DMS153 treated with DMSO at 0.1 percent for 48 hours (cell line): ENCODE results near the gene NOSTRIN.
A peak's percentile ranks its signal among the peaks of the same experiment; 100 is the strongest.
"Not testable (repeated sequence)": the region's sequence is repeated elsewhere in the genome, so short reads cannot be mapped to it uniquely, and the experiment has no call there.

Source experiments
- DNase-seq: peaks from one replicate; lab custom pipeline; 2025; ENCODE audit not compliant: unreplicated experiment; lab: John Stamatoyannopoulos, UW

The NOSTRIN gene

GRCh38 chr2:168801961-168802858 lies at the start of gene NOSTRIN:
TSS of gene NOSTRIN (plus strand) at chr2:168802637. CDS start at chr2:168802647, 10 bp downstream.
- DNase-seq: no peak

DNA sequence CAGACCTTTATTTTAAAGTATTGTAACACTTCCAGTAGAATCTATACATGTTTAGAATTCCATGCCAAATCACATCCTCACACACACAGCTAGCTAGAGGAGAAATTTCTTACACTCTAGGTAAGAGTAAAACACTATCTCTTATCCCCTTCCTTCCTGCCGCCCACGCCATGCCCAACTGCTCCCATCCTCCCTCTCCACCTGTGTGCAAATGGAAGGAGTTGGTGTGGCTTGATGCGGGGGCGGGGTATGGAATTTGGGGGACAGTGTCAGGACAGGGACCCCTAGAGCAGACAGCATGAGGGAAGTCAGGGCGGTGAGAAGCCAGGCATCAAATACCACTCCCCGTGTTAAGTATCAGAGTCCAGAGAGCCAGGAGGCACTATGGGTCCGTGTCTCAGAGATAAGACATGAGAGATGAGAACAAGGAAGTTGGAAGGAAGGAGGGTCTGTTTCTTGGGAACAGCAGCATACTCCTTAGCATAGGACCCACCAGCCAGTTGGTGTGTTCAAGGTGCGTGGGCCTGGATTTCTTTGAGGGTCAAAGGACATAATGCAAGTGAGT lies 48.6 kb upstream of the NOSTRIN start:
- DNase-seq: no peak

DNA sequence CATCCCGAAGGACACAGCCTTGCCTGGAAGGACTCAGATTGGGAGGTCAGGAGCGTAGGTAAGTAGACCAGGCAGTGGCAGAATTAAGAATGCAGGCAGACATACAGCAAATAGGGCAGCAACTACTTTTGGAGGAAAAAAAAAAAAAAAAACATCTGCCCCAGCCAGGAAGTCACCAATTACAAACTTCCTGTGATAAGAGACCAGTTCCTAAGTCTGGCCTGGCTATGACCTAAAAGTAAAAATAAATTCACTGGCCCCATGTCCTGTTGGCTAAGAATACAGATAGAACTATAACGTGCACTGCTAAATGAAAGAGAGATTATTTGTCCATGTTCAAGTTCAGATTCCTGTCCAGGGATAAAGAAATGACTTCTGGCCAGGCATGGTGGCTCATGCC lies 45.2 kb upstream of the NOSTRIN start:
- DNase-seq: no peak

- DNase-seq: peak; percentile 27
Observed at GRCh38 chr2:168758970-168759820, 43.2 kb upstream of the NOSTRIN start.

DNA sequence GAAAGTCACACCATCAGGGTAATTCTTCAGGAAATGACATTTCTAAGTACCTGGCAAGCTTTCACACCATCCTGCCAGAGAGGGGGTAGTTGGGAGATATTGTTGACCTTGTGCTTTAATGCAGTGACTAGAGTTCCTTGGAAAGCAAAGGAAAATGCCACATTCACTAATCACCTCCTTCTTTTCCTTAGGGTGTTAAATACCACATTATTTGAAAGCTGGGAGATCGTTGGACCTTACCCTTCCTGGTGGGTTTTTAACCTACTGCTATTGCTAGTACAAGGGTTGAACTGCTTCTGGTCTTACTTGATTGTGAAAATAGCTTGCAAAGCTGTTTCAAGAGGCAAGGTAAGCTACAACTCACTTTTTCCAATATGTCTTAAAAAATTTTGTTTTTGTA lies 37.0 kb upstream of the NOSTRIN start:
- DNase-seq: no peak

- no peak for DNase-seq
Observed at GRCh38 chr2:168766600-168766999, 35.8 kb upstream of the NOSTRIN start.

DNA sequence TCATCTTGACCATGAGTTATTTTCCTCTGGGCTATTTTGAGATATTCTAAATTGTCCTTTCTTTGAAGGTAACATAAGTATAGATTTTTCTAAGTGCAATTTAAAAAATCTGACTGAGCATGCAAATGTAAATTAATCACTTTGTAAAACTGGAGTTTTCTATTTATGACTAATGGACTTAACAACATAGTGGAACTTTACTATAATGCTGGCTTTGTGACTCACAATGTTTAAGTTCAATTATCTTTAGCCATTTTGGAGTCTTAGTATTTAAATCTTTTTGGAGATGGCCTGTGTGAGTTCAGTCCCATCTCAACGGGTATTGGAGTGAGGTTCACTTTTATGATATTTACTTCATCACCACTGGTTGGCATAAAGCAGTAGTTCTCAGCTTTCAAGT lies 35.2 kb upstream of the NOSTRIN start:
- DNase-seq: no peak

DNA sequence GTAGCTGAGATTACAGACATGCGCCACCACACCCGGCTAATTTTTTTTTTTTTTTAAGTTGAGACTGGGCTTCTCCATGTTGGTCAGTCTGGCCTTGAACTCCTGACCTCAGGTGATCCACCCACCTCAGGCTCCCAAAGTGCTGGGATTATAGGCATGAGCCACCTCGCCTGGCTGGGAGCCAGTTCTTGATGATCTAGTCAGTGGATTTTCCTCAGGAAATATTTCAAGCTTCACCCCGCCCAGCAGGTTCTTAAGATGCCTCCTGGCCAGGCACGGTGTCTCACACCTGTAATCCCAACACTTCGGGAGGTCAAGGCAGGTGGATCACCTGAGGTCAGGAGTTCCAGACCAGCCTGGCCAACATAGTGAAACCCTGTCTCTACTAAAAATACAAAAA lies 34.1 kb upstream of the NOSTRIN start:
- DNase-seq: not testable (repeated sequence)

DNA sequence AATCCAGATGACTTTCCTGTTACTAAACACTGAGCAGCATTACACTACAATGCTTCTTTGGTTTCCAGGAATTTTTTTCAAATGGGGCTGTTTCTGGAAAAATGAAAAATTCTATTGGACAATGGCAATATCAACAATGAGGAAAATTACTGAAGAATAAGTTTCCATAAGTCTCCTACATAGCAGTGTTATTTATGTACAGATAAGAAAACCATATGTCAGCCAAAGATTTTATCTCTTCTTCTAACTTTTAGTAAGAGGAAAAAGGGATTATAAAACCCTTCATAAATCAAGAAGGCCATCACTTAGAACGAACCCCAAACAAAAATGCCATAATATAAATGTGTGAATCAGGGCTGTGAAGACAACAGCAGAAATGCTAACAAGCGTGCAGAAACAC lies 31.6 kb upstream of the NOSTRIN start:
- DNase-seq: no peak

DNA sequence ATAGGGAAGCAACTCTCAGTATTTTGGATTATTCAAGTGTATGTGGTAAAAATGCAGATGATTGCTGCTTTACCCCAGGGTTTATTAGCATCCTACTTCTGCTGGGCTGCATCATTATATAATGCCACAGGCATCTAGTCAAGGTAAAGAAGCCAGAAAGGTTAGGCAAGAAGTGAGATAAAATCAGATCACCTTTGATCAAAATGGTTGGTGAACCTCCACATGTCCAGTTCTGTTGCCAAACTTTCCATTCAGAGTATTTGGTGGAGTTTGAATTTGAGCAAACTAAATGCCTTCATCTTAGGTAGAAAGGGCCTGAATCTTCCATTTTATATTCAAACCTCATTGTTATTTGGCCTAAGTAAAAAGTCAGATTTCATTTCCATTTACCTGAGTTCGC lies 29.7 kb upstream of the NOSTRIN start:
- DNase-seq: no peak

DNA sequence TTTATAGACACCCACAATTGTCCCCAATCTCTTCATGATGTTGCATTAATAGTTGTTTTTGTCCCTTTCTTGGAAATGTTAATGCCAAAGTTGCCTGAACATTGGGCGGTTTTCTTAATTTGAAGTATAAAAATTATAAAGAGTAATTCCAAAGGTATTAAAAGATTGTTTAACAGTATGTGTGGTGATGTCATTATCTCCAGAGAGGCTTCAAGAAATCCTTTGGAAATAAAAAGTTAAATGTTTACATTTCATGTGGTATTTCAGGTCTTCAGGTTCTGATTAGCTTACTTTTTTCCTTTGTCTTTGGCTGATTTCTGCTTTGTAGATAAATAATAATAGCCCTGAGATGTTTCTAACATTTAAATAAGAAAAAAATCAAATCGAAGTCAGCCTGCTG lies 29.3 kb upstream of the NOSTRIN start:
- no peak for DNase-seq

GRCh38 chr2:168773719-168774521 lies 28.5 kb upstream of the NOSTRIN start:
- peak; percentile 37 for DNase-seq

- no peak for DNase-seq
Observed at GRCh38 chr2:168775837-168776236, 26.6 kb upstream of the NOSTRIN start.

DNA sequence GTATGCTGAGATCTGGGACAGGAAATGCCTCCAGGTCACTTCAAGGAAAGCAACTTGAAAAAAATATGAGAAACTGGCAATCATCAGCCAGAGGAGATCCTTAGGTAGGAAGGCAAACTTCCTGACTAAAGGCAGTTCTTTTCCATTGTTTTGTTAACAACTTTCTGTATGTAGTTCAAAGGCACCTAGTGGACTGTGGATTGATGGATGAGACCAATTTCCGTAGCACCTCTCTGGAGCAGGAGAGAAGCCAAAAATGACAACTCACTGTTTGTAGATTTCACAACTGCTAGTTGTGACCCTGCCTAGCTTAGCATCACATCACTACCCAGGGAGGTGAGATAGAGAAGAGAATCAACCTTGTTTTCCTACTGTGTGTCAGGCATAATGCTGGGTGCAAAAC lies 21.8 kb upstream of the NOSTRIN start:
- DNase-seq: no peak

GRCh38 chr2:168781191-168781817 lies 21.1 kb upstream of the NOSTRIN start:
- no peak for DNase-seq

DNA sequence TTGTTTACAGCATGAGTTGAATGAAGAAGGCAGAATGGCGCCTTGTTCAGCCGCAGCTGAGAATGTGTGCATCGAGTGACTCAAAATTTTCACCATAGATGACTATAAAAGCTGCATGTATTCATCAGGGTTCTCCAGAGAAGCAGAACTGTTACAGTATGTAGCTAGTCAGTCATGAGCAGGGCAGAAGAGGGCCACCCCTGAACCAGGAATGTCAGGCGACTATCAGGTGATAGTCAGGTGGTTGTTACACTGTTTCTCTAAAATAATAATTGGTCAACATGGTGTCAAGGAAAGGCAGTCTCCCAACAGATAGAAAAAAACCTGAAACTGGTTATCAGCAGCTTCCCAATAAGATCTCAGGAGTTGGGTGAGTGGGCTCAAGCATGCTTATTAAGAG lies 20.2 kb upstream of the NOSTRIN start:
- DNase-seq: no peak

- no peak for DNase-seq
Observed at GRCh38 chr2:168784993-168785392, 17.4 kb upstream of the NOSTRIN start.

DNA sequence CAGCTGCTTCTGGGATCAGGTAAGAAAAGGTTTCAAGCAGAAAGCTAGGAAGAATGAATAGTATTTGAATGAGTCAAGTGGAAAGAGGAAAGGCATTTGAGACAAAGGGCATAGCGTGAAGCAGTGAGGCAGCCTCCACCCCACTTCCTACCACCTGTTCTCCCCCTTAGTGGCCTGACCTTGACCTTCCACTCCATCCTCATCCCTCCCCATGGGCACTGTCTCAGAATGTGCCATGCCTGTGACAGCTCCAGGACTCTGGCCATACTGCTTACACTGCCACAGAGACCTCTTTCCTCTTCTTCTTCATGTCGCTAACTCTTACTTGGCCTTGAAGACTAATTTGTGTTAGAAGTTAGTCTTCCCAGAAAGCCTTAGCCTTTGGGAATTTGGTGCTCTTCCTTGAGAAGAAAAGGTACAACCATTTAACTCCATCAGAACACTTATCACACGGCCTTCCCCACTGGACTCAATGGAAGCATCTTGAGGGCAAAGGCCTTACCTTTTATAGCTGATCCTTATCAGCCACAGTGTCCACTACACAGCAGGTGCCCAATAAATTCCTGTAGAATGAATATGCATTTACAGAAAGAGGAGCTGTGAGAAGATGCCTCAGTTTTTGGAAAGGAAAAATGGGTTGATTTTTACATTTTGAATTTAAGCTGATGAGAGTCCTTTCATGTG lies 15.2 kb upstream of the NOSTRIN start:
- DNase-seq: no peak

DNA sequence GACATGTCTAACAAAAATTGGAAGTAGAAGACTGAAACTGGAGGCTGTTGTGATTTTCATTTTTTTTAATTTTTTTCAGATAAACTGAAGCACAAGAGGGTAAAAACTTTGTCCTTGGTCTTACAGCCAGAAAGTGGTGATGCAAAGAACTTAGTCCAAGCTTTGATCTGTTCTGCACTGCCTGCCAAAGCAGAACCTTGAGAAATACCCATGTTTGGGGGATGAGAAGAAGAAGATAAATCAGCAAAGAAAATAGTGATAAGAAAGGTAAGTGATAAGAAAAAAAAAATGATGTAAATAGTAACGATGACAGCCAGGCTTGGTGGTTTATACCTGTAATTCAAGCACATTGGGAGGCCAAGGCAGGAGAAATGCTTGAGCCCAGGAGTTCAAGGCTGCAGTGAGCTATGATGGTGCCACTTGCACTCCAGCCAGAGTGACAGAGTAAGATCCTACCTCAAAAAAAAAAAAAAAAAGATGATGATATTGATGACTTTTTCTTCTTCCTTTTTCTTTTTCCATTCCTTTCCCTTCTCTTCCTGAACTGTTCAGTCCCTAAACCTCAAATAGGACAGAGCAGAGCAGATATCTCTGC lies 14.6 kb upstream of the NOSTRIN start:
- no peak for DNase-seq
